ENCODE data around the gene CNN3. TPM values are rescaled to one million over a fixed set of nuclear protein-coding genes. Genes with fewer than 3 reads are reported as not detected.

Gene CNN3
- total and polyA plus RNA-seq, 3 experiments from 2014 or later: 1.6 to 2.8 (median 2.3) TPM

DNA sequence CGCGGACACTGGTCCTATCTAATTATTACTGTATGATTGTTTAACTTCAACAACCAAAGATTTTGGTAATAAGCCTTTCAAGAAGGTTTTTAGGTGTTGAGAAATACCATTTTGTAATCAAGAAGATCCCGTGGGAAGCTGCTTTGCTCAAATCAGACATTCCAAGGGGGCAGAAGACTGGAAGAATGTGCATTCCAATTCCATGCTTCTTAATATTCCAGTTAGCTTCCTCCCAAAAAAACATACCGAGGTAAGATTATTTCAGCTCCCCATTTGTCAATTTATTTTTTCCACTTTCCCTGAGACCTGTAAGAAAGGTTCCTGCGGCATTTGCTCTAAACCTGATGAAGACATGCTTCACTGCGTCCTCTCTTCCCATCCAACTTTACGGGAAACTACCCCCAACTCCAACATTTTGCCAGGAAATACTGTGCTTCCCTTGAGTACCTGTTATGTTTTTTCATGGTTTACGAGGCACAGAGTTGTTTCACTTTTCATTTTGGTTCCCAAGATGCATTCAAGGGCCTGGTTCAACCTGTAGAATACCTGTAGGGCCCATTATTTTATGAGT, 4.1 kb downstream of the CNN3 start:
- H3K9me3 Mint-ChIP-seq: no peaks in the 10 kb centered on the region
- Histone ChIP-seq H3K27ac (ENCODE audit: low read depth, low read length) (no peak overlapping the region), H3K9me3 (ENCODE audit: low read length) (no peaks in the 10 kb centered on the region), H3K36me3 (ENCODE audit: insufficient read depth, low read length) (no peaks in the 10 kb centered on the region), H3K4me1 (ENCODE audit: insufficient read depth, low read length) (no peaks in the 10 kb centered on the region), H3K27me3 (ENCODE audit: insufficient read depth, low read length, poor library complexity, severe bottlenecking) (peaks cover 4% of the 10 kb centered on the region), H3K4me3 (ENCODE audit: low read length) (no peak overlapping the region)
- POLR2A ChIA-PET: no interaction called here
- H3K36me3 Mint-ChIP-seq: no peaks in the 10 kb centered on the region
- peaks cover 26 to 62% of the 10 kb centered on the region in 2 donors for H3K27me3 Mint-ChIP-seq
- DNase-seq: no peak
- CTCF ChIA-PET: no interaction called here
- H3K4me3 Mint-ChIP-seq: no peak overlapping the region
- no peak overlapping the region for H3K27ac Mint-ChIP-seq
- peaks cover 13 to 19% (median 15%) of the 10 kb centered on the region in 3 donors for H3K4me1 Mint-ChIP-seq

DNA sequence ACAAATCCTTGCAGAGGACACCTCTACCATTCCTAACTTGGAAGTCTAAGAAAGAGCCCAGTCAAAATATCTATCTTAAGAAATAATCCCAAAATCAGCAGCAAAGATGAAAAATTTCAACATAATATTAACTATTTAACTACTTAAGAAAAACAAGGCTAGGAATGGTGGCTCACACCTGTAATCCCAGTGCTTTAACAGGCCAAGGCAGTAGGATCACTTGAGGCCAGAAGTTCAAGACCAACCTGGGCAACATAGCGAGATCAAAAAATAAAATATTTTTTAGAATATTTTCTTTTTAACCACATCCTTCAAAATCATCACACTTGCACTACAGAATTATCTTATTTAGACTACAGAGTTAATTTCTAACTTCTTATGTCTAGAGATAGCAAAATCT, 4.9 kb downstream of the CNN3 start:
- DNase-seq: no peak
- Mint-ChIP-seq H3K36me3 (no peaks in the 10 kb centered on the region), H3K4me1 (peaks cover 8 to 13% (median 11%) of the 10 kb centered on the region in 3 donors), H3K9me3 (no peaks in the 10 kb centered on the region), H3K27me3 (peaks cover 22 to 62% of the 10 kb centered on the region in 2 donors), H3K4me3 (no peak overlapping the region), H3K27ac (no peak overlapping the region)
- Histone ChIP-seq H3K4me1 (ENCODE audit: insufficient read depth, low read length) (no peaks in the 10 kb centered on the region), H3K4me3 (ENCODE audit: low read length) (no peak overlapping the region), H3K27ac (ENCODE audit: low read depth, low read length) (no peak overlapping the region), H3K27me3 (ENCODE audit: insufficient read depth, low read length, poor library complexity, severe bottlenecking) (peaks cover 4% of the 10 kb centered on the region), H3K9me3 (ENCODE audit: low read length) (no peaks in the 10 kb centered on the region), H3K36me3 (ENCODE audit: insufficient read depth, low read length) (no peaks in the 10 kb centered on the region)
- CTCF ChIA-PET: no interaction called here
- POLR2A ChIA-PET: no interaction called here

DNA sequence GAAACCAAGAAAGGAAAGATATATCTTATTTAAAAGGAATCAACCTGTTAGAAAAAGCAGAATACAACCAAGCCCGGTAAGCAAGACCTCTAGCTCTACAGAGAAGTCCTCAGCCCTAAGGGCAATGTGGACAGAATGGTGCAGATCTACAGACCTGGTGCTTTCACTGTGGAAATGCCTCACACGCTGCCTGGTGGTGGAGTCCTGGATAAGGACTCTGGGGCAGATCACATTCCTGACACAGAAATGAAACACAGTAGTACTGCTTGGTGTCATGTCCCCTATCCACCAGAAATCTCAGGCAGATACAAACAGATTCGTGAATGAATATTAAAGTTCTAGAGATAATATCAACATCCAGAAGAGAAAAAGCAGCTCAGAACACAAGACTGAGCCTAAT, 6.8 kb downstream of the CNN3 start:
- H3K36me3 ChIP-seq (ENCODE audit: insufficient read depth, low read length): no peaks in the 10 kb centered on the region
- H3K27me3 ChIP-seq (ENCODE audit: insufficient read depth, low read length, poor library complexity, severe bottlenecking): no peaks in the 10 kb centered on the region
- CTCF ChIA-PET: no interaction called here

DNA sequence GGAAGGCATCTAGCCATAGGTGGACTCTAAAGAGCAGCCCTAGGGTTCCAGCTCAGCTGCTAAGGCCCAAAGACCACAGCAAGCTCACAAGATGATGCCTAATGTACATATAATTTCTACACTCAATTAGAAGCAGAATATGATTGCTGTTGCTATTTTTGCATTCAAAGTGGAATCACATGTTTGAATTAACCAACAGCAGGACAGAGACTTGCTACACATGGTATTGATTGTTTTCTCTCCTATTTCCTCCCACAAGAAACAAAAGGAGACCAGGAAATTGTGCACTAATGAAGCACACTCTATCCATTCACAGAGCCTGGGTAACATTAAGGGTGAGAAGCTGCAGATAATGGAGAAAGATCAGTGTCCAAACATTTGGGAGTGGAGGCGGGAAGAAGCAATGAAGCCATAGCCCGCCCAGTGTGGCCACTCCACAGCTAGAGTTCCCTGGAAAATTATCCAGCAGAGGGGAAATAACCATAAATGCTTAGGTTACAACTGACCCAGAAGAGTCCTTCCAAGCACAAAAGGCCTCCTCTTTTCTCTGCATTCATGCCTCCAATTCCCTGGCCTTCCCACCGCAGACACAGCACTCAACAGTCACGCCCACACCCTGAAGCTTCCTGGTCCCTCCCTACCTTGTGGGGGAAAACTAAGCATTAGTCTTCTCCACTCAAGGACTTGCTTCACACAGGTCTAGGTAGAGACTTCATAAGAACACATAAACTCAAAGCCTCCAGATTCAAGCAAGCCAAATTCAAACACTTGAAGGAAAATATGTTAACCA, 7.5 kb downstream of the CNN3 start:
- CTCF ChIA-PET: no interaction called here
- no peak overlapping the region for H3K4me3 ChIP-seq (ENCODE audit: low read length)
- POLR2A ChIA-PET: no interaction called here
- no peaks in the 10 kb centered on the region for H3K27me3 ChIP-seq (ENCODE audit: insufficient read depth, low read length, poor library complexity, severe bottlenecking)
- peaks cover 20 to 65% of the 10 kb centered on the region in 2 donors for H3K27me3 Mint-ChIP-seq
- no peak overlapping the region for H3K4me3 Mint-ChIP-seq
- H3K36me3 Mint-ChIP-seq: no peaks in the 10 kb centered on the region
- H3K27ac Mint-ChIP-seq: no peak overlapping the region
- no peak for DNase-seq
- H3K27ac ChIP-seq (ENCODE audit: low read depth, low read length): no peak overlapping the region
- H3K9me3 Mint-ChIP-seq: no peaks in the 10 kb centered on the region
- no peaks in the 10 kb centered on the region for H3K4me1 ChIP-seq (ENCODE audit: insufficient read depth, low read length)
- no peaks in the 10 kb centered on the region for H3K36me3 ChIP-seq (ENCODE audit: insufficient read depth, low read length)
- no peaks in the 10 kb centered on the region for H3K9me3 ChIP-seq (ENCODE audit: low read length)
- H3K4me1 Mint-ChIP-seq: no peaks in the 10 kb centered on the region

More for the DNA sequence above, 6.8 kb downstream of the CNN3 start:
- Histone ChIP-seq H3K9me3 (ENCODE audit: low read length) (no peaks in the 10 kb centered on the region), H3K27ac (ENCODE audit: low read depth, low read length) (no peak overlapping the region), H3K4me3 (ENCODE audit: low read length) (no peak overlapping the region), H3K4me1 (ENCODE audit: insufficient read depth, low read length) (no peaks in the 10 kb centered on the region)
- Mint-ChIP-seq H3K9me3 (no peaks in the 10 kb centered on the region), H3K27me3 (peaks cover 24 to 67% of the 10 kb centered on the region in 2 donors), H3K4me3 (no peak overlapping the region), H3K4me1 (peaks cover 0 to 2% (median 2%) of the 10 kb centered on the region in 3 donors), H3K27ac (no peak overlapping the region), H3K36me3 (no peaks in the 10 kb centered on the region)
- DNase-seq: no peak
- POLR2A ChIA-PET: no interaction called here

DNA sequence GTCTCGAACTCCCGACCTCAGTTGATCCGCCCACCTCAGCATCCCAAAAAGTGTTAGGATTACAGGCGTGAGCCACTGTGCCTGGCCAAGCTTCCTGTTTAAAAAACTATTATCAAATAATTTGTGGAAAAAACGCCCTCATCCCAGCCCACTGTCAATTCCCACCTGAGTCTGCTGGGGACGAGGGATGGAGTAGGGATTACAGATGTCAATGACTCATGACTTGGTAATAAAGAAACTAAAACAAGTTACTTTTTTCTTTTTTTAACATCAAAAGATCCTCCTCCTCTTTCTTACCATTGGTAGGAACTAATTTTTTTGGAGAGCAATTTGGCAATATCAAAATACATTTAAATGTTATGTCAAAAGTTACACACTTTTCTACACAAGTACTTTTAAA, 9.7 kb downstream of the CNN3 start:
- Histone ChIP-seq H3K4me3 (ENCODE audit: low read length) (no peak overlapping the region), H3K4me1 (ENCODE audit: insufficient read depth, low read length) (no peaks in the 10 kb centered on the region), H3K9me3 (ENCODE audit: low read length) (no peaks in the 10 kb centered on the region), H3K36me3 (ENCODE audit: insufficient read depth, low read length) (no peaks in the 10 kb centered on the region), H3K27me3 (ENCODE audit: insufficient read depth, low read length, poor library complexity, severe bottlenecking) (no peaks in the 10 kb centered on the region), H3K27ac (ENCODE audit: low read depth, low read length) (no peak overlapping the region)
- CTCF ChIA-PET: no interaction called here
- Mint-ChIP-seq H3K27ac (no peak overlapping the region), H3K4me3 (no peak overlapping the region), H3K9me3 (no peaks in the 10 kb centered on the region), H3K4me1 (no peaks in the 10 kb centered on the region), H3K36me3 (no peaks in the 10 kb centered on the region), H3K27me3 (peaks cover 19 to 57% of the 10 kb centered on the region in 2 donors)
- no peak for DNase-seq
- POLR2A ChIA-PET: no interaction called here

DNA sequence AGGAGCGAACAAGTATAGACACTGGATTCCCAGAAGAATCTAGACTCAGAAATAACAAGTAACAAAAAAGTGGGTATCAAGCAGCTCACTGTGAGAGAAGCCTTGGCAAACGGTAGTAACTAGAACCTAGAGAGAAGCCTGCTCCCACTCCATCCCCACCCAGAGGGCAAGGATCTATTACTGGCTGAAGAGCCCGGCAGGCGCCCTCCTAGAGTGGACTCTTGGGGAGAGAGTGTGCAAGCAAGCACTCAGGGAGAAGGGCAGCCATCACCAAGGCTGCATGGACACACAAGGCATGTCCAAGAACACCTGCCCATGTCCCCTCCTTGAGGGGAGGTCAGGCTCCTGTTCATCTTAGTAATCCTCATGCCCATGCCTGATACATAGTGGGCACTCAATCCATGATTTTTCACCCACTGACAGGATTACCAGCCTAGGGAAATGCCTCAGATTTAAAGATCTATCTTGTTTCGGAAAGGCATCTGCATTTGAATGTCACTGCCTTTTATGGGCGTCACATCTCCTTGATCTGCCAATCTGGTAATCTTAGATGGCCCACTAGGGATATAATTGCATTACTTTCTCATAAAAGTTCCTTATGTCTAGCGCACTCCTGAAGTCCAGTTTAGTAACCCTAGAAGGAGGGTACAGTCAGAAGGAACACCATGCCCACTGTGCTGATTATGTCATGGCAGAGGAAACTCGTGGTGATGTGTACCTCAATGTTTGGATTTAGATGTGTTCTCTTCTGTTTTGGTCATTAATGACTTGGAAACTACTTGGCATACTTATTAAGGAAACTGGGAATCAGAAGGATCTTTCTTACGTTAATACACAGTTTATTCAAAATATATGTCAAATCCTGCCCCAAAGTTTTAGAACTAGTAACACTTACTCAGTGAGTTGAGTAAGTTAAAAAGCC, 14.4 kb downstream of the CNN3 start:
- Mint-ChIP-seq H3K27me3 (peaks cover 23 to 59% of the 10 kb centered on the region in 2 donors), H3K4me1 (no peaks in the 10 kb centered on the region), H3K27ac (no peak overlapping the region), H3K9me3 (no peaks in the 10 kb centered on the region), H3K36me3 (peaks cover 0 to 2% (median 0%) of the 10 kb centered on the region in 3 donors), H3K4me3 (no peak overlapping the region)
- ChIA-PET CTCF (no interaction called here), POLR2A (no interaction called here)
- H3K4me1 ChIP-seq (ENCODE audit: insufficient read depth, low read length): no peaks in the 10 kb centered on the region
- DNase-seq: no peak
- H3K27me3 ChIP-seq (ENCODE audit: insufficient read depth, low read length, poor library complexity, severe bottlenecking): no peaks in the 10 kb centered on the region
- no peak overlapping the region for H3K4me3 ChIP-seq (ENCODE audit: low read length)
- H3K9me3 ChIP-seq (ENCODE audit: low read length): no peaks in the 10 kb centered on the region
- H3K36me3 ChIP-seq (ENCODE audit: insufficient read depth, low read length): no peaks in the 10 kb centered on the region
- no peak overlapping the region for H3K27ac ChIP-seq (ENCODE audit: low read depth, low read length)

DNA sequence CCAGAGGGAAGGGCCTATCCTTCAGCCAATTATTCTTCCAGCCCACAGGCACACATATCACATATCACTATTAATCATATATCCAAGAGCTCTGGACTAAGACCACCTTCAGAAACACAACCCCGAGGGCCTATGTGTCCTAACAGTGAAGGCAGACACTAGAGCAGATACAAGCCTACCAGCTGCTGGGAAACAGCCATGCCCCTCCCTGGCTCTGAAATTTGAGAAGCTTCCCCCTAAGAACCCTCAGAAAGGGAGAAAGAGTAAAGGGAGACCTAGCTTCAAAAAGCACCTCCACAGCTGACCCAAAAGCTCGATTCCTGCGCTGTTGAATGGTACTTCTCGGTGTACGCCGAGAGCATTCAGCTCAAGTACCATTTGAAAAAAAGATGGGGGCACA, 17.4 kb downstream of the CNN3 start:
- H3K27ac Mint-ChIP-seq: no peak overlapping the region
- H3K9me3 ChIP-seq (ENCODE audit: low read length): no peaks in the 10 kb centered on the region
- H3K4me3 ChIP-seq (ENCODE audit: low read length): no peak overlapping the region
- ChIA-PET CTCF (interaction anchor here (1.0 kb wide), 1 partner anchor 55 kb away, joined by 3 read pairs; no protein-coding TSS in a partner anchor), POLR2A (no interaction called here)
- peaks cover 0 to 2% (median 0%) of the 10 kb centered on the region in 3 donors for H3K36me3 Mint-ChIP-seq
- H3K27me3 ChIP-seq (ENCODE audit: insufficient read depth, low read length, poor library complexity, severe bottlenecking): no peaks in the 10 kb centered on the region
- peaks cover 11 to 52% of the 10 kb centered on the region in 2 donors for H3K27me3 Mint-ChIP-seq
- H3K4me1 ChIP-seq (ENCODE audit: insufficient read depth, low read length): no peaks in the 10 kb centered on the region
- no peaks in the 10 kb centered on the region for H3K4me1 Mint-ChIP-seq
- no peak overlapping the region for H3K27ac ChIP-seq (ENCODE audit: low read depth, low read length)
- H3K36me3 ChIP-seq (ENCODE audit: insufficient read depth, low read length): no peaks in the 10 kb centered on the region
- no peak for DNase-seq
- no peak overlapping the region for H3K4me3 Mint-ChIP-seq
- no peaks in the 10 kb centered on the region for H3K9me3 Mint-ChIP-seq

DNA sequence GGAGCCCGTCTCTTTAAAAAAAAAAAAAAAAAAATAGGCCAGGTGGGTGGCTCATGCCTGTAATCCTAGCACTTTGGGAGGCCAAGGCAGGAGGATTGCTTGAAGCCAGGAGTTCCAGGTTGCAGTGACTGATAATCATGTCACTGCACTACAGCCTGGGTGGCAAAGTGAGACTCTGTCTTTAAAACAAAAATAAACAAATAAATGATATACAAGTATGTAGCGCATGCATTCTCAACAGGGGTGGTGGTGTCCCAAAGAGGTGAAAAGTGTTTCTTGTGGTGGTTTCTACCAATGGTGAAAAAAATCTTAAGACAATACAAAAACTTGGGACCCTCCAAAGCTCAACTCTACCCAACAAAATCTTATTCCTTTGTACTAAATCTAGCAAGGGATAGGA, 17.9 kb downstream of the CNN3 start:
- no peaks in the 10 kb centered on the region for H3K4me1 ChIP-seq (ENCODE audit: insufficient read depth, low read length)
- peaks cover 8 to 48% of the 10 kb centered on the region in 2 donors for H3K27me3 Mint-ChIP-seq
- H3K27me3 ChIP-seq (ENCODE audit: insufficient read depth, low read length, poor library complexity, severe bottlenecking): no peaks in the 10 kb centered on the region
- H3K27ac Mint-ChIP-seq: no peak overlapping the region
- no peak overlapping the region for H3K4me3 ChIP-seq (ENCODE audit: low read length)
- H3K4me1 Mint-ChIP-seq: no peaks in the 10 kb centered on the region
- no peaks in the 10 kb centered on the region for H3K9me3 ChIP-seq (ENCODE audit: low read length)
- no peak overlapping the region for H3K27ac ChIP-seq (ENCODE audit: low read depth, low read length)
- H3K36me3 ChIP-seq (ENCODE audit: insufficient read depth, low read length): no peaks in the 10 kb centered on the region
- H3K4me3 Mint-ChIP-seq: no peak overlapping the region
- ChIA-PET CTCF (interaction anchor here (1.0 kb wide), 1 partner anchor 55 kb away, joined by 3 read pairs; no protein-coding TSS in a partner anchor), POLR2A (no interaction called here)
- peaks cover 0 to 2% (median 0%) of the 10 kb centered on the region in 3 donors for H3K36me3 Mint-ChIP-seq
- no peak for DNase-seq
- no peaks in the 10 kb centered on the region for H3K9me3 Mint-ChIP-seq
